GM21528 (cell line): ENCODE results near the gene CDH4.

Experiments
- ATAC-seq: cut with Tn5 transposase; IDR thresholded peaks from one replicate; pipeline ENCODE4 v1.9.1; 2021; ENCODE audit warnings: mild to moderate bottlenecking, moderate library complexity; ENCODE audit not compliant: unreplicated experiment, low FRiP score

CDH4 gene

DNA sequence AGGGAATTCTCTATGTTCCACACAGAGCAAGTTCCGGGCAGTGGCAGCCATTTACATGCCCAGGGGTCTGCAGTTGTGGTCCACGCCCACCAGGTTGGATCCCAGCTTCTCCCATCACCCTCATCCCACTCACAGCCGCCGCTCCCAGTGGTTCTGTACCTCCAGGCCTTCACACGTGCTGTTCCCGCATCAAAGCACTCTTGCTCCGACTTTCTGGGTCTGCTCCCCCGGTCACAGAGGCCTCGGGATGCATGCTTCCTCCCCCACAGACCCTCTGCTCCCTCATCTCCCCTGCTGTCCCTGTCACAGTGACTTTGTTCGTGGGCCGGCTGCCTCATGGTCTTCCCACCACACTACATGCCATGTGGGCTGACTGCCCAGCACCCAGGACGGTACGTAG lies 481.2 kb downstream of the CDH4 start:
- ATAC-seq, result no peak

DNA sequence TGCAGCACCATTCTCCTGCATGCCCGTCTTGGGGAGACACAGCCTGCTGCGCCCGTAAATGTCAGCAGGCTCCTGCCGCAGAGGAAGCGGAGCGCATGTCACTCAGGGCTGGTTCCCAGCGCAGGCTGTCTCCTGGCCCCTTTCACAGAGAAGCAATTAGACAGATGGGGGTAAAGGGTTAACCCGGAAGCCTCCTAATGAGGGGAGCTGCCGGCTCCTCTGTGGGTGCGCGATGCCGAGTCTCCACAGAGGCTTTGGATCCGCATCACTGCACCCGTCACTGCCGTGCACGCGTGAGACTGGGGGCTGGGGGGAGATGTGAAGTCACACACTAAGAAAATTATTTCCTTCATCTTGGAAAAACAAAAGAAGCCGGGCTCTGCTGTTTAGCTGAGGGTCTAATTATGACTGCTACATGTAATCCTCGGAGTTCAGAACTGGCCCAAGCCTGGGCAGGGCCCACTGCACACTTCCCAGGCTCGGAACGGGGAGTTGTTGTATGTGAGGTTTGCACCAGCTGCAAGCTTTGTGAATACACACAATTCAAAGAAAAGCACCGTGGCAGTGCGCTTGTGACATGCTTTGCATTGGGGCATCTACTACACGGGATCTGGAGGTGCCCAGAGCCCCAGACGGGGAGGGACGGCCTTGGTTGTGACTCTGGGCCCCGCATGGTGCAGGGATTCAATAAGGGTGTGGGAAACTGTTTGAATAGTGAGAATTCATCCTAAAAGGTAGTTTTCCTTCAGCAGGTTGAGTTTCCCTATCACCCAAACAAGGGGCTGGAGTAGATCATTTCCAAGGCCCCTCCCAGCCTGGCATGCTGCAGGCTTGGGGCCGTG lies 482.1 kb downstream of the CDH4 start:
- ATAC-seq, result no peak

DNA sequence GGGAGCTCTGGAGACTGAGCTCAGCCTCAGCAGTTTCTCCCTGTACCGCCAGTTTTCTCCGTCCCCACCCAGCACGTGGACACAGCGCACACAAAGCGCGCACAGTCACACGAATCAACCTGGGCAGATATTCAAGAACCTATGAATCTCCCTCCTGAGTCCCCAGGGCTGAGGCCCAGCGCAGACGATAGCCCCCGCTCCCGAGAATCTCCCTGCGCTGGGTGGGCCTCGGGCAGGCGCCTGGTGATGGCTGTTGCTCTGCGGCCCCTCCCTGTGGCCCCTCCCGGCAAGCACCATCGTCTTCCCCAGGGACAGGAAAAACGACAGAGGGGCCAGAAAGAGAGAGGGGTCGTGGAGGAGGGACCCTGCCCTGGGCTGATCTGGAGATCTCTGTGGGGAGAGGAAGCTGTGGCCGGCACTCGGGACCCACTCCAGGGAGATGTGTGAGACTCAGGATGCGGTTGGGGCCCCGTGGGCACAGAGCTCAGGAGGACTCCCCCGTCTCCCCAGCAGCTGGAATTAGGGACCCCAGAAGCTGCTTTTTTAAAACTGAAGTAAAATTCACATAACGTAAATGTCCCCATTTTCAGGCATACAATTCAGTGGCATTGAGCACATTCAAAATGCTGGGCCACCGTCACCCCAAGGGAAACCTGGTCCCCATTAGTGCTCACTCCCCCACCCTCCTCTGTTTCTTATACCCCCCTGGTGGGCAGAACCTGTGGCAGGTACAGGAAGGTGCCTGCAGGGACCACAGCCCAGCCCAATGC lies 482.9 kb downstream of the CDH4 start:
- ATAC-seq, result no peak

DNA sequence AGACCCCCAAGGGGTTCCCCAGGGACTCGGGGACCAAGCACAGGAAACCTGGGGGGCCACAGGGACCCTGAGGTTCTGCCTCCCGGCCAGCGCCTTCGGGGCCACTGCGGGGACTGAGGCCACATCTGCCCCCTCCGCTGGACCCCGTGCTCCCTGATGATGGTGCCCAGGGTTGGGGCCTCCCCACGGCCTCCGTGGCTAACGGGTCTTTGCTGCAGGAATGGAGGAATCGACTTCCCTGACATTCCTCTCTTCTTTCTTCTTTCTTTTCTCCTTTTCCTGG lies 483.4 kb downstream of the CDH4 start:
- ATAC-seq, result no peak

DNA sequence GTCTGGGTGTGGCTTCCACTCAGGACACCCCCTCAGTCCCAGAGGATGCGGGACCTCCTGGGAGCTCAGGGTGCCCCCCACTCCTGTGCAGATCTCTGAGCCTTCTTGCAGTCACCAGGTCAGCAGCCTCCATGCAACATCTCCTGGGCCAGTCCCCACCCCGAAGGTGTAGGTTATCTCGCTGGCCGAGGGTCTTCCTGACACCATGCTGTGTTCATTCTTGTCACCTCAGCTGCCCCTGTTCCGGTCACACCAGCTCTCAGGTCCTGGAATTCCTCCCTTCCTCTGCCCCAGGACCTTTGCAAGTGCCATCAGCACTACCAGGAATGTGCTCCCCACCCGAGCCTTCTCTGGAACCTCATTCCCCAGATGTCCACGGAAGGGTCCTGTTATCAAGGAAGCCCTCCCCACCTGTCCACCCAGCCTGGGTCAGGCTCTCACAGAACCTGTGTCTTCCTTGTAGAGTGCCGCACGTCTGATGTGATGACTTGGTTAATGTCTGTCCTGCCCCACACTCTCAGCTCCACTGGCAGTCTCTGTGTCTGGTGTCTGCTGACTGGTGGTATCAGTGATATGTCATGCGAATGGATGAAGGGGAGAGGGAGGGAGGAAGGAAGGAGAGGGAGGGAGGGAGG lies 484.1 kb downstream of the CDH4 start:
- ATAC-seq, result no peak

DNA sequence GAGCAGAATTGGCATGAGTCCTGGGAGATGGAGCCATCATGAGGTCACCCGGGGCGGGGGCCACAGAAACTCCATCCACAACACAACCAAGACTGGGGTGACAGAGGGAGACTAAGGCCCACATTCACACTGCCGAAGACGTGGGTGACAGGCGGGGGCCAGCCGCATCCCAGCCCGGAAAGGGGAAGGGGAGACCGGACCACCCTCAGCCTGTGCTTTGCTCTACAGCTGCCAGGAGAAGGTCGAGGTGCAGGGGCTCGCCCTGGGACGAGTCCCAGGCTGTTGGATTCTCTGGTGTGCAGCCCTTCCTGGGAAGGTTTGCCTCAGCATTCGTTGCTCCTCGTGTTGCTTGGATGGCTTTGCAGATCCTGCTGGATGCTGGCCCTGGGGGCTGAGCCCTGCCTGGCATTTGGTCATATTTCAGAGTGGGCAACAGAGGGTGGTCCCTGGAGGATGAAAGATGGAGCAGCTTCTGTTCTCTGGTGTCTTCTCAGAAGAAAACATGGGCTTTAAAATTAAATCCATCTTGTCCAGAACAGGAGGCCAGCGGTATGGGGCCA lies 484.8 kb downstream of the CDH4 start:
- no peak for ATAC-seq

DNA sequence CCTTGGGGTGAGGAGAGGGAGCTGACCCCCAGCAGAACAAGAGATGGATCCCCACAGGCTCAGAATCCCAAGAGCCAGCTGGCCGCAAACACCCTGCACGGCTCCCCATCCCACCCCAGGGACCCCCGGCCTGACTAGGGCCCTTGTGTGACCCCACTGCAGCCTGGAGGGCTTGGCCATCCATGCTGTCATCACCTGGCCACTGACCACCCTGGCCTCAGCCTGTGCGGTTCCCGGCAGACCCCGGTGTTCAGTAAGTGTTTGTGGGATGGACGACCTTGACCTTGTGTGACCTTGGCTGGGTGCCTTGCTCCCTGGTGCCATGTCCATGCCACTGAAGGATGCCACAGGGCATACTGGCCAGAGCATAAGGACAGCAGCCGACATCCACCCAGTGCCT lies 485.3 kb downstream of the CDH4 start:
- ATAC-seq, result no peak

DNA sequence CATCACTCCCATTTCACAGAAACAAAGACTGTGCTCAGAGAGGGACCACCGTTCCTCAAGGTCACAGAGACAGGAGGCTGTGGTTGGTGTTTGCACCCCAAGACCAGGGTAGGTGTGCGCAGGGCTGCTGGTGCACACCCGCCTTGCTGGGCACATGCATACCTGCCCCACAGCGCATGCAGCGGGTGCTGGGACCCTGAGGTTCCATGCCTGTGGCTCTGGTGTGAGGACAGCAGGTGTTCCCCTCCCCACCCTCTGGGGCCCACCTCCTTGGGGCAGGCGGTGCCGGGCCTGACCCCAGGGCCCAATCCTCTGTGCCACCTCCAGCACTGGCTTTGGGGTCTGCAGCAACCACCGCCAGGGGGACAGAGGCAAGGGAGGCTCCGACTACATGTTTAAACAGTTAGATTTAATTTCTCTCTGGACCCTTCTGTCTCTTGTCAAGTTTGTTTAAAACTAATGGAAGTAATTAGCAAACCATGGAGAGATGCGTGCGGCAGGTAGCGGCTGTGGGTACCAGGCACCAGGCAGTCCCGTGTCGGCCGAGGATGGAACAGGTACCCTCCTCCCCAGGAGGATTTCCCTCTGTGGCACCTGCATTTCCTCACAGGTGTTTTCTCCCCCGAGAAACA lies 485.9 kb downstream of the CDH4 start:
- no peak for ATAC-seq

DNA sequence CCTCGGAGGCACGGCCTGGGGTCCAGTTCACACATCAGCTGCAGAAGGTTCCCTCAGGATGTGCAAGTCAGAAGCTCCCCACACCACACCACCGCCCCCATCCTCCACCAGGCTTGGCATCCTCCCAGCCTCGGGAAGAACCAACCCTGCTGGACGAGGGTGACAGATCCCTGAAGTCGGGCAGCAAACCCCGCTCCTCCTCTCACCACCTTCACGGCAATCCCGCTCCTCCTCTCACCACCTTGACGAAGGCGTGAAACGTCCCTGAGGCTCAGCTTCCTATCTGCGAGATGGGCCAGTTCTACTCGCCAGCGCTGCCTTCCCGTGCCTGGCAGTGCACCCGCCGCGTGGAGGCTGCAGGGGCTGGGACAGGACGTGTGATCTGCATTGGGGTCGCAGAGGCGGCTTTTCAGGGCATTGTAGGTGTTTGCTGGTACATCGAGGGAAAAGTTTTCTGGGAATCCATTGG lies 486.6 kb downstream of the CDH4 start:
- ATAC-seq, result no peak

DNA sequence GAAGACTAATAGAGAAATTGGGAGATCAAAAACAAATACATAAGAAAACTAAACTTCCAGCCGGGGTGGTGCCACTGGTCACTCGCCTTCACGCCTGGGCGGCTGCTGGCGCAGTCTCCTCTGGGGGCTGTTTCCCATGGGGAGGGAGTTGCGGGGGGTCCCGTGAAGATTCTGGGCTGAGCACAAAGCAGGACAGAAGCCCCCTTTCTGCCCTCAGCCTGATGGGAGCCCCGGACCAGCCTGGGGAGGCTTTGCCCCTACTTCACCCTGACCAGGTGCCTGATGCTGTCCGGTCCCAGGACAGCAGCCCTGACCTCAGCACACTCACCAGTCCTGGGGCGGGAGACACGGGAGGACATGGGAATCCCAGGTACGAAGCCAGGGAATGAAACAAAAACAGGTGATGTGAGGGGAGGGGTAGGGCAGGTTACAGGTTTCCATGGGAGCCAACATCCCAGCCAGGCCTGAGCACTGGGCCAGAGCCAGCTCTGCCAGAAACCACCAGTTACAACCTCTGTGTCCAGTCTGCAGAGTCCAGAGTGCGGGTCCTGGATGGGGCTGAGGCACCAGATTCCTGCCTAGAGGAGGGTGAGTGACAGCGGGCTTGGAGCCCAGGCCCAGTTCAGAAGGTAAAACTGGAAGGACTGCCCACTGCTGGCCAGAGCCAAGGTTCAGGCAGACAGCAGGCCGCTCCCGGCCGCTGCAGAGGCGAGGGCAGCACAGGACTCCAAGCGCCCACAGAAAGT lies 487.2 kb downstream of the CDH4 start:
- ATAC-seq, result no peak

DNA sequence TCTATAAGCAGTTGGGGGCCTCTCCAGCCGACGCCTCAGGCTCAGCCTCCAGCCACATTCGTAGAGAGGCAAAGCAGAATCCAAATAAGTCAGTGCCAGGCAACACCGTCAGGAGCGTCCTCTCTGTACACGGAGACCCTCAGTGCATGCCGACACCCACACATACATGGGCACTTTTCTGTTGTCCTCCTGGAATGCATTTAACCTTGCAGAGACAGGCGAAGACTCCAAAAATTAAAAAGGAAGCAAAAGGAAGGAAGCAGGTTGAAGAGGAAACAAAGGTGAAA lies 487.7 kb downstream of the CDH4 start:
- no peak for ATAC-seq

DNA sequence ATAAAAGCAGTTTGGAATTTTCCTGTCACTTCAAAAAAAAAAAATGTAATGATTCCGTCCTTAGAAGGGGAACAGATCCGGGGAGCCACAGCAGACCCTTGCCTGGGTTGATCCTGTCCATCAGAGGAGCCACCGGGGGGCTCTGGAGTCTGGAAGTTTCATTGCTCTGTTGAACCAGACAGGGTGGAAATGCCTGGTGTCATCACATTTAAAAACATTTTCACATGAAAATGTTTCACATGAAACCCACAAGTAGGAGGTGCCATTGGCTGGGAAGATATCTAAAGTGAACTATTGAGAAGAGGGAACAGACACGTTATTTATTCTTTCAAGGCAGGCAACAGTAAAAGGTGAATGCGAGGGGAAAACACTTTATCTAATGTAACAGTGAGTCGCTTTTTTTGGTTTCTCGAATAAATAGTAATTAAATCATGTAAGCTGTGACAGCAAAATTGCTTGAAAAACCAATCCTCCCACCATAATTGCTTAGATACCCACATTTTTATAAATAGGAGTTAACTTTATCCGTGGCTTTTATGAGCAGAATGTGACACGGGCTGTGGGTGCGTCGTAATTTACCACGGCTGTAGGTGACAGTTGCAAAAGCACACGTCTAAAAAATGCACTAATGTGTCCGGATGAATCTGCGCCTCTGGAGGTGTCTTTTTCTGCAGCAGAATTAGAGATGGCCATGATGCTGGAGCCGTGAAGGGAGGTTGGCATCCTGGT lies 490.2 kb downstream of the CDH4 start:
- no peak for ATAC-seq

DNA sequence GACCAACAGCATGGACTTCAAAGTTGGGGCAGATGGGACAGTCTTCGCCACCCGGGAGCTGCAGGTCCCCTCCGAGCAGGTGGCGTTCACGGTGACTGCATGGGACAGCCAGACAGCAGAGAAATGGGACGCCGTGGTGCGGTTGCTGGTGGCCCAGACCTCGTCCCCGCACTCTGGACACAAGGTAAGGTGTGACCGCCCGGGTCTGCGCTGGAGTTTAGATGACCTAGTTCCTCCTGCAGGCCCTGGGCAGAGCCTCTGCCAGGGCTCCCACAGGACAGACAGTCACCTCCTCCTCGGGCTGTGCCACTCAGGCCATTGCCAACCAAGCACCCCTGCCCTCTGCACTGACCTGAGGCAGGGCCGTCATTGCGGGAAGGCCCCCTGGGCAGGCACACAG lies 491.5 kb downstream of the CDH4 start:
- ATAC-seq, result no peak

DNA sequence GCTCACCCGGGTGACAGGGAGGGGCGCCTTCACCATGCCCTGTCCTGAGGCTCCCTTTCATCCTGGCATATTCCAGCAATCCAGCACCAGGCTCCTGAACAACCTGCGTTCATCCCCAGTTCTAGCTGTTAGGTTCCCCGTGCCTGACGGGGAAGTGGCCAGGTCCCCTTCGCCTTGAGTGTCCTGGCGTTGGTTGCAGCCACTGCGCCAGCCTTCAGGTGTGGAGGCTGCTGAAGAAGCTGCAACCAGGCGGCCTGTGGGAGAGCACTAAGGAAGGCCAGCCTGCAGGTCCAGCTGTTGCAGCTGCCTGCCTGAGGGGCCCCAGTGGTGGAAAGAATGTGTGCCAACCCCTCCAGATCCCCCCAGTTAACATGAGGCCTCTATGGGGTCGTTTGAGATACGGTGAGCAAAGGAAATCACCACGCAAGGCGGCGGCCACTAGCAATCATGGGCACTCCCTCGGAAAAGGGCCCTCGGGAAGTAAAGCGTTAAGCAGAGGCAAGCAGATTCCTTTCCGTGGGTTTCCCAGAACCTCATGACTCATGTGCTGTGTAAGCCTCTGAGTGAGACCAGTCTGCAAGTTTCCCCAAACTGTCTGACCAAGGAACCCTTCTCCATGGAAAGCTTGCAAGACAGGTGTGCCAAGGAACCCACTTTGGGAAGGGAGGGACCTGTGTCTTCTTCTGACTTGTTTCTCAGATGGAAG lies 492.8 kb downstream of the CDH4 start:
- no peak for ATAC-seq

DNA sequence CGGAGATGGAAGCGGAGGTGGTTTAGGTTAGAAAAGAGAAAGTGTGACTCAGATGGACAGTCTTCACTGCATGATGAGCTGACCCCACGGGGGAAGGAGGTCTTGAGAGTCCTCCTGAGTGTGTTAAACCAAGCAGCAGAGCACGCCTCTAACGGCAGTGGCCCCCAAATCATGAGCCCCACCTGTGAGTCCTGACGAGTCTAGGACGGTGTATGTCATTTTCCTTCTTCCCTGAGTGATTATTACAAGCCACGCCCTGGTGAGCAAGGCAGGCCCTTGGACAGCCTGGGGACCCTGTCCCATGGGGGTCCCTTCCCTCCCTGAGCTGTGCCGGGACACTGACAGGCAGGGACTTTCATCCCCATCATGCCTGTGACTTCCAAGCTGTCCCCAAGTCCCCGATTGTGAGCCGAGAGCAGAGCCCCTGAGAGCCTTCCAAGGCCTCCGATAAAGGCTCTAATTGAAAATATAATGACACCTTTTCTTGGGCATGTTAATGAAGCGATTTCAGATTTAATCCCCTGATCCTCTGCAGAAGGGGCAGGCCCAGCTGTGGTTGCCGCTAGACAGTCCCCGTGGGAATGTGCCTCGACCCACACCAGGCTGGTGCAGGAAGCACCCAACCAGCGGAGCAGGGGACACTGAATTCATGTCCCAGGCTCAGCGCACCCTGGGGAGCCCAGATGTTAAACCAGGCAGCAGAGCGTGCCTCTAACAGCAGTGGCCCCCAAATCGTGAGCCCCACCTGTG lies 493.5 kb downstream of the CDH4 start:
- ATAC-seq, result no peak

DNA sequence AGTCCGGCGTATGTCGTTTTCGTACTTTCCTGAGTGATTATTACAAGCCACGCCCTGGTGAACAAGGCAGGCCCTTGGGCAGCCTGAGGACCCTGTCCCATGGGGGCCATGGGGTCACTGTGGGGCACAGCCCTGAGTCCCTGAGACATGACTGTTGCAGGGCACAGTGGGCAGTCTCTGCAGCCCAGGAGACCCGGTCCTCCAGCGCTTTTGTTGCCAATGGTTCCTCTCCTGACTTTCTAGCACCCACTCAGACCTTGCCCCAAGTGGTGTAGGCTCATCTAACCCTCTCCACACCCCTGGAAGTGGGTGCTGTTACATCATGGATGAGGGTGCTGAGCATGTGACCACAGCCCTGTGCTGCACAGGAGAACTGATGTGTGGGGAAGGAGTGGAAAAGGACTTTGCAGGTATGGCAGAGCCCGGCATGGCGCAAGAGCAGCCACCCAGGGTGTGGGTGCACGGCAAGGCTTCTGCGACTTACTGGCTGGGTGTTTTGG lies 494.1 kb downstream of the CDH4 start:
- ATAC-seq, result no peak

DNA sequence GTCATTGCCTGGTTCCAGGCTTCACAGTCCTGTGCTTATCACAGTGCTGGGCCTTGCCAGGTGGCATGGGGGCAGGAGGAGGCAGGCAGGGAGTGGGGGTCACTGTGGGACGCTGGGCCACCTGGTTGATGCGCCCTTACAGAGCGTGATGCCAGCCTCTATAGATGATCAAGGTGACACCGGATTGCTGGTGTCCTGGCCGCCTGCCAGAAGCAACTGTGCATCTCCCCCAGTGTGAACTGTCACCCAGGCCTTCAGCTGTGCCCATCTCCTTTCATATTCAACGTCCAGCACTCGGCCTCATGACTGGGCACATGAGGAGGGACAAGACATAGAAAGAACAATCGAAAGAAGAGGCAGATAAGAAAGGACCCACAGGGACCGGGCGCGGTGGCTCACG lies 494.7 kb downstream of the CDH4 start:
- no peak for ATAC-seq

DNA sequence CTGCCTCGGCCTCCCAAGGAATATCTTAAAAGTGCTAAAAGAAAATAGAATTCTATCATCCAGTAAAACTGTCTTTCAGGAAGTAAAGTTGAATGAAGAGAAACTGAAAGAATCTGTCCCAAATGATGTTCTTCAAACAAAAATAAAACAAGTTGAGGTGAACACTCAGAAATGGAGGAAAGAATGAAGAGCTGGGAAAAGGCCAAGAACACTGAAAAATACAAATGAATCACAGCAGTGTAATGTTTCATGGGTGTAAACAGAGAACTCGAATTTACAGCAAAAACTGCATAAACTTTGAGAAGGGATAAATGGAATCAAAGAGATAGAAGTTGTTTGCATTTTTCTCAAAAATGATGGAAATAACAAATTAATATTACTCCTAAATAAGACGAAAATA lies 496.3 kb downstream of the CDH4 start:
- ATAC-seq, result no peak
